Spleen (tissue), 11 donors: ENCODE measurements around the gene RBM3. TPM values are rescaled to one million over a fixed set of nuclear protein-coding genes. Genes with fewer than 3 reads are reported as not detected.

Experiments used
- DNase-seq: peaks from one replicate; pipeline ENCODE4 v3.0.0-alpha.2; 2020
- H3K27ac ChIP-seq, 8 donors: fragments of 200-600 bp; sonication (generic) in 7 of 8; 1 replicate in 4 of 8; 2 replicates in 4 of 8; pipeline versions ENCODE4 v1.5.0 to v1.8.0; 2016 to 2021; ENCODE audit warnings: inconsistent platforms in 4 of 8, mild to moderate bottlenecking in 4 of 8, moderate library complexity in 1 of 8
- H3K27me3 ChIP-seq, 7 donors: fragments of 200-600 bp; sonication (generic) in 6 of 7; replicated peaks in 1 of 7; 1 replicate in 4 of 7; 2 replicates in 3 of 7; pipeline versions ENCODE4 v1.5.0 to v1.8.0; 2016 to 2021; ENCODE audit warnings: inconsistent platforms in 3 of 7, mild to moderate bottlenecking in 1 of 7
- H3K36me3 ChIP-seq, 6 donors: fragments of 200-600 bp; sonication (generic) in 5 of 6; 1 replicate in 4 of 6; 2 replicates in 2 of 6; pipeline versions ENCODE4 v1.5.0 to v1.8.0; 2016 to 2021; ENCODE audit warnings: inconsistent platforms in 2 of 6
- H3K4me1 ChIP-seq, 6 donors: fragments of 200-600 bp; sonication (generic) in 5 of 6; 1 replicate in 3 of 6; 2 replicates in 3 of 6; pipeline versions ENCODE4 v1.5.0 to v1.8.0; 2016 to 2021; ENCODE audit warnings: inconsistent platforms in 3 of 6
- H3K4me3 ChIP-seq, 8 donors: fragments of 200-600 bp; sonication (generic) in 7 of 8; 1 replicate in 4 of 8; 2 replicates in 4 of 8; pipeline versions ENCODE4 v1.5.0 to v1.8.0; 2016 to 2021; ENCODE audit warnings: inconsistent platforms in 4 of 8, mild to moderate bottlenecking in 4 of 8, moderate library complexity in 2 of 8
- H3K9me3 ChIP-seq, 8 donors: fragments of 200-600 bp; sonication (generic) in 7 of 8; 1 replicate in 4 of 8; 2 replicates in 4 of 8; pipeline versions ENCODE4 v1.5.0 to v1.8.0; 2016 to 2021; ENCODE audit warnings: inconsistent platforms in 4 of 8
- POLR2A ChIP-seq, 3 donors: fragments of 450-650 bp; IDR thresholded peaks; one replicate each; pipeline ENCODE4 v1.5.1; 2017; ENCODE audit warnings: antibody characterized with exemption in 3 of 3, mild to moderate bottlenecking in 1 of 3
- POLR2AphosphoS5 ChIP-seq, 3 donors: sonication (generic); formaldehyde crosslinking; IDR thresholded peaks; one replicate each; pipeline ENCODE4 v1.5.1; 2017; ENCODE audit warnings: antibody characterized with exemption in 3 of 3
- WGBS, 5 donors: extraction: QIAGEN DNeasy Blood & Tissue Kit in 3 of 5; methylation state at CpG; one replicate each; pipeline versions ENCODE4 v1.1.5 to v1.1.7; 2013 to 2018; 5-methylcytosine and 5-hydroxymethylcytosine counted together
- intact Hi-C: fragments of 100-400 bp; cut with DNase I; formaldehyde crosslinking; loops from one replicate; pipeline ENCODE4 v1.15.0; 2023; ENCODE audit warnings: low total_unique reads
- polyA plus RNA-seq, 3 donors: library from polyadenylated mRNA; stranded (reverse); fragments of 200-250 nt; gene quantifications; one replicate each; pipeline ENCODE4 v1.2.1, GENCODE V29; 2013
- total RNA-seq, 7 donors: library from RNA; depleted of rRNA in 3 of 7; stranded (reverse); fragments of >200 nt in 3 of 7; fragmentation: NEBNext Ultra II Directional in 4 of 7; extraction: Animal tissue kit (Norgen Biotek cat#: 25700) in 4 of 7; gene quantifications; one replicate each; pipeline versions ENCODE4 v1.1.0 to v1.2.1, GENCODE V29; 2016 to 2021
- TF ChIP-seq, protein P1 (sequence below), 11 experiments: fragments of 200-600 bp in 7 of 11; fragments of 450-650 bp in 4 of 11; sonication (generic) in 4 of 11; IDR thresholded peaks in 8 of 11; conservative IDR thresholded peaks in 3 of 11; 1 replicate in 7 of 11; 2 replicates in 4 of 11; pipeline versions ENCODE4 v1.4.0 to v1.8.0; 2016 to 2021; ENCODE audit warnings: antibody characterized with exemption in 11 of 11, inconsistent platforms in 4 of 11, mild to moderate bottlenecking in 1 of 11
- donor health status: healthy with polysubstance abuse.
- donor health status: DM: no; HTN: no; CAD: no; lungs with moderate emphysema.
- donor health status: DM: no; HTN: no; CAD: no.
- donor health status: Bipolar disorder and iron deficiency.
- donor health status: healthy.
- donor health status: DM: no; HTN: no; CAD: no.
- donor health status: DM: yes; HTN: yes; CAD: no.

RBM3 gene
- total and polyA plus RNA-seq, 10 donors, result 155 to 361 (median 201) TPM

DNA sequence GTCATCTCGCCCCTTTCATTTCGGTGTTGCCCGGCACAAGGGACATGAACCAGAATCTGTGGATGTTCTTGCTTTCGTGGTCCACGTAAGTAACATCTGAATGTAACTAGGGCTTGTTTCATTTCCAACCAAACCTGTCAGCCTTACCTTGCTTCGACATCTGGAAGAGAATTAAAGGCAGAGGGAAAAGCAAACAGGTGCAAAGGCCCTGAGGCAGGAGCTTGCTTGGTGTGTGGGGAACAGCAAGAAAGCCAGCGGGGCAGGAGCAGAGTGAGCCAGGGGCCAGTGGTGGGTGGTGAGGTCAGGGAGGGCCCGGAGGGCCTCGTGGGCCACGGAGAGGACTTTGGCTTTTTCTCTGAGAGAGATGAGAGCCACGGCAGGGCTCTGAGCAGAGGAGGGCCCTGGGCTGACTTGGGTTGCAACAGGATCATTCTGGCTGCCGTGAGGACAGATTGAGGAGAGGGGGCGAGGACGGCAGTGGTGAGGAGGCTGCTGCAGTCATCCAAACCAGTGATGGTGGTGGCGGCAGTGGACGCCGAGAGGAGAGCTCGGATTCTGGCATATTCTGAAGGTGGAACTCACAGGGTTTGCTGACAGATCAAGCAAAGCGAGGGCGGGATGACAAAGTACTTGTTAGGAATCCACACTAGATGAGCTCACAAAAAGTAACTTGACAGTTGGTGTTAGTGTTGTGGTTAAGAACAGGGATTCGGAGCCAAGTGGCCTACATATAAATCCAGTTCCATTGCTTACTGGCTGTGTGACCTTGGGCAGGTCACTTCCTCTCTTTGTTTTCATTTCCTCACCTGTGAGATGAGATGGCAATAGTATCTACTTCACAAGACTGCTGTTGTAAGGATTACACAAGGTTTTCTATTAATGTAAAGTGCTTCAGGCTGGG, 16.2 kb downstream of the RBM3 start:
- Histone ChIP-seq H3K27ac (peak overlapping the region in 7 of 8 donors; percentile 32 to 80 (median 69)), H3K4me1 (peaks cover 0 to 10% (median 0%) of the 10 kb centered on the region in 6 donors), H3K36me3 (no peaks in the 10 kb centered on the region), H3K27me3 (peaks cover 0 to 13% (median 0%) of the 10 kb centered on the region in 7 donors), H3K4me3 (no peak overlapping the region), H3K9me3 (no peaks in the 10 kb centered on the region)
- intact Hi-C loops, result no loop called here
- TF ChIP-seq, protein P1, sequence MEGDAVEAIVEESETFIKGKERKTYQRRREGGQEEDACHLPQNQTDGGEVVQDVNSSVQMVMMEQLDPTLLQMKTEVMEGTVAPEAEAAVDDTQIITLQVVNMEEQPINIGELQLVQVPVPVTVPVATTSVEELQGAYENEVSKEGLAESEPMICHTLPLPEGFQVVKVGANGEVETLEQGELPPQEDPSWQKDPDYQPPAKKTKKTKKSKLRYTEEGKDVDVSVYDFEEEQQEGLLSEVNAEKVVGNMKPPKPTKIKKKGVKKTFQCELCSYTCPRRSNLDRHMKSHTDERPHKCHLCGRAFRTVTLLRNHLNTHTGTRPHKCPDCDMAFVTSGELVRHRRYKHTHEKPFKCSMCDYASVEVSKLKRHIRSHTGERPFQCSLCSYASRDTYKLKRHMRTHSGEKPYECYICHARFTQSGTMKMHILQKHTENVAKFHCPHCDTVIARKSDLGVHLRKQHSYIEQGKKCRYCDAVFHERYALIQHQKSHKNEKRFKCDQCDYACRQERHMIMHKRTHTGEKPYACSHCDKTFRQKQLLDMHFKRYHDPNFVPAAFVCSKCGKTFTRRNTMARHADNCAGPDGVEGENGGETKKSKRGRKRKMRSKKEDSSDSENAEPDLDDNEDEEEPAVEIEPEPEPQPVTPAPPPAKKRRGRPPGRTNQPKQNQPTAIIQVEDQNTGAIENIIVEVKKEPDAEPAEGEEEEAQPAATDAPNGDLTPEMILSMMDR (IDR thresholded peaks at IDR 0.05 in 8 of 11, conservative IDR thresholded peaks at IDR 0.05 in 3 of 11), result no peak
- TF ChIP-seq POLR2A (IDR thresholded peaks at IDR 0.05) (no peak), POLR2AphosphoS5 (IDR thresholded peaks at IDR 0.05) (no peak)
- WGBS, 5 donors, result 83 to 94% (median 91%) methylated on average over 14 to 21 of the region's 21 CpGs
- DNase-seq, result no peak

DNA sequence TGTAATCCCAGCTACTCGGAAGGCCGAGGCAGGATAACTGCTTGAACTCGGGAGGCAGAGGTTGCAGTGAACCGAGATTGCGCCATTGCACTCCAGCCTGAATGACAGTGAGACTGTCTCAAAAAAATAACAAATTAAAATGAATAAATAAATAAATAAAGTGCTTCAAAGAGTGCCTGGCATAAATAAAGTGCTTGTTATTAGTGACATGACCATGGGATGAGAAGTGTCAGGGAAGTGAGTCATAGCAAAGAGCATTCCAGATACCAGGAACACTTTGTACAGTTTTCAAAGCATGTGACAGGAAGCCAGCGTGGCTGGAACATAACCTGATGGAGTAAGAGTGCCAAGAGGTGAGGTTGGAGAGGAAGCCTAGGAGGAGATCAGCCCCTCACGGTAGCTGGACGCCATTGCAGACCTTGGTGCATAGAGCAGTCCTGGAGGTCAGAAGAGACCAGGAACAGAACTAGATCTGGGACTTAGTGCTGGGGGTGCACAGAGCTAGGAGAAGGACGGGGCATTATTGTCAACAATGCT, 17.0 kb downstream of the RBM3 start:
- WGBS, 5 donors, result 47 to 69% (median 61%) methylated on average over 9 of the region's 9 CpGs
- intact Hi-C loops, result no loop called here
- Histone ChIP-seq H3K36me3 (no peaks in the 10 kb centered on the region), H3K27me3 (peaks cover 0 to 13% (median 0%) of the 10 kb centered on the region in 7 donors), H3K27ac (peak overlapping the region in 7 of 8 donors; percentile 32 to 80 (median 69)), H3K9me3 (no peaks in the 10 kb centered on the region), H3K4me1 (peaks cover 0 to 10% (median 0%) of the 10 kb centered on the region in 6 donors), H3K4me3 (no peak overlapping the region)
- DNase-seq, result no peak
- TF ChIP-seq, protein P1 (IDR thresholded peaks at IDR 0.05 in 8 of 11, conservative IDR thresholded peaks at IDR 0.05 in 3 of 11), result peak in 3 of 11 experiments; percentile 10 to 24 (median 17)
- TF ChIP-seq POLR2AphosphoS5 (IDR thresholded peaks at IDR 0.05), result peak in 2 of 3 donors; percentile 48 to 87
- TF ChIP-seq POLR2A (IDR thresholded peaks at IDR 0.05), result no peak

DNA sequence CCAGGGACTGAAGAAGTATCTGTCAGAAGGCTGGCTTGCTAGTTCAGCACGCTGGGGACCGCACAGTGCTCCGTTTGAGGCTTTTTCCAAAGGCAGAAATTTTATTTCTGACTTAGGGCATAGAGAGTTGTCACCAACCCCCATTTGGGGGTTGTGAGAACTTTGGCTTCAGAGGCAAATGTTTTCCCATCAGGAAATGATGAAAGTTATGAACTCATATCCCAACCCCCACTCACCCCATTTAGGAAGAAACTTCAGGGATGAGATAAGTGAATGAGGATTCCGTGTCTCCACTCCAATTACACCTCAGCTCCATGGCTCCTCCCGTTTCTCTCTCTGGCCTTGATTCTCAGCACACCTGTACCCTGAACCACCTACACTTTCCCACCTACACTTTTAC, 18.7 kb downstream of the RBM3 start:
- no peaks in the 10 kb centered on the region for H3K36me3 ChIP-seq
- no peak for TF ChIP-seq POLR2A (IDR thresholded peaks at IDR 0.05)
- TF ChIP-seq, protein P1 (IDR thresholded peaks at IDR 0.05 in 8 of 11, conservative IDR thresholded peaks at IDR 0.05 in 3 of 11), result no peak
- no peak for TF ChIP-seq POLR2AphosphoS5 (IDR thresholded peaks at IDR 0.05)
- peak overlapping the region in 2 of 8 donors; percentile 73 to 75 for H3K27ac ChIP-seq
- intact Hi-C loops, result no loop called here
- H3K4me3 ChIP-seq, result no peak overlapping the region
- H3K27me3 ChIP-seq, result peaks cover 0 to 13% (median 0%) of the 10 kb centered on the region in 7 donors
- 71 to 94% (median 79%) methylated on average over 5 of the region's 5 CpGs for WGBS, 5 donors
- no peaks in the 10 kb centered on the region for H3K9me3 ChIP-seq
- peaks cover 0 to 16% (median 0%) of the 10 kb centered on the region in 6 donors for H3K4me1 ChIP-seq
- DNase-seq, result no peak

DNA sequence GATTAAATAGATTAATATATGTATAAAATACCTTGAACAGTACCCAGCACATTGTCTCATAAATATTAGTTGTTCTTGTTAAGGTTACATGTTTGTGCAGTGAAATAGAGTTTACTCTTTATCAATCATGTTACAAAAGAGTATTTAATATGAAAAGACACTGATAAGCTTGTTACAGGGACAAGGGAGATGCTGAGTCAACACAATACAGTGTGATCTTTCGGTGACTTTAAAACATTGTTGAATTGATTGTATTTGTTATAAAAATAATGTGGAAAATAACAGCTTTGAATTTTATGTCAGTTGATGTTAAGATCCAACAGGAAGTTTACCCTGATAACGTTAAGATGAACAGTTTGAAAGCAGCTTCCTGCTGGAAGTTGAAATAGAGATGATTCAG, 21.6 kb downstream of the RBM3 start:
- Histone ChIP-seq H3K36me3 (peaks cover 0 to 25% (median 13%) of the 10 kb centered on the region in 6 donors), H3K4me3 (no peak overlapping the region), H3K27ac (peak overlapping the region in 6 of 8 donors; percentile 13 to 99 (median 96)), H3K27me3 (peaks cover 0 to 6% (median 0%) of the 10 kb centered on the region in 7 donors), H3K9me3 (no peaks in the 10 kb centered on the region), H3K4me1 (peaks cover 0 to 24% (median 8%) of the 10 kb centered on the region in 6 donors)
- TF ChIP-seq, protein P1 (IDR thresholded peaks at IDR 0.05 in 8 of 11, conservative IDR thresholded peaks at IDR 0.05 in 3 of 11), result no peak
- TF ChIP-seq POLR2AphosphoS5 (IDR thresholded peaks at IDR 0.05) (no peak), POLR2A (IDR thresholded peaks at IDR 0.05) (no peak)
- WGBS, 5 donors, result 36 to 51% (median 43%) methylated on average over 2 of the region's 2 CpGs
- DNase-seq, result no peak
- intact Hi-C loops, result no loop called here
